ENCODE measurements around the gene TFCP2. TPM values are rescaled to one million over a fixed set of nuclear protein-coding genes. Genes with fewer than 3 reads are reported as not detected.

The TFCP2 gene
- total and polyA plus RNA-seq, 2 of the 13 experiments (the other 11 are each of a cell fraction or from before 2014, with no cell fraction given): 7.6 to 10.0 TPM

DNA sequence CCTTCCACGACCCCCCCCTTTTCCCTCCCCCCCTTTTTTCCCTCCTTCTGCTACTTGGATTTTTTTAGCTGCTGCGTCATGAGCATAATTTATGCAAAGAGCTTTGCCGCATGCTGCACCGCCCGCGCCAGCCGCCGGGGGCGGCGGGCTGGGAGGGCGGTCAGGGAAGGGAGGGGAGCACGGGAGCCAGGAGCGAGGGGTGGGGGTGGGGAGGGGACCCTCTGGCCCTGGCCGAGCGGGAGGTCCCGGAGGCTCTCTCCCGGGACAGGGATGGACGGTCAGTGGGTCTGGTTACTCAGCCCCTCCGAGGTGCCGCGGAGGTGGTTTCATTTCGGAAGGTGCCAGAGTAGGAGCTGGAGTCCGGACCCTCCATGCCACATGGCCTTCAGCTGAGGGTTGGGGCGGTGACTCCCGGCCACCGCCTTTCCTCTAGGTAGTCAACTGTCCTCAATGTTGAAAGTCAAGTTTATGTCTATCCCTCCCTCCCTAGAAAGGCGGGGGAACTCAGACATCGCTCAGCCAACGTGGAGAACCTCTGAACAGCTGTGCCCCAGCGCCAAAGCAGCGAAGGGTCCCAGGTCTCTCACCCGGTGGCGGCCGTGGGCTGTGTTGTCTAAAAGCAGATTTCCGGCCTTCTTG is 45.2 kb upstream of the TFCP2 start, which contains the start of gene POU6F1 (continued):
- TF ChIP-seq, protein P1, sequence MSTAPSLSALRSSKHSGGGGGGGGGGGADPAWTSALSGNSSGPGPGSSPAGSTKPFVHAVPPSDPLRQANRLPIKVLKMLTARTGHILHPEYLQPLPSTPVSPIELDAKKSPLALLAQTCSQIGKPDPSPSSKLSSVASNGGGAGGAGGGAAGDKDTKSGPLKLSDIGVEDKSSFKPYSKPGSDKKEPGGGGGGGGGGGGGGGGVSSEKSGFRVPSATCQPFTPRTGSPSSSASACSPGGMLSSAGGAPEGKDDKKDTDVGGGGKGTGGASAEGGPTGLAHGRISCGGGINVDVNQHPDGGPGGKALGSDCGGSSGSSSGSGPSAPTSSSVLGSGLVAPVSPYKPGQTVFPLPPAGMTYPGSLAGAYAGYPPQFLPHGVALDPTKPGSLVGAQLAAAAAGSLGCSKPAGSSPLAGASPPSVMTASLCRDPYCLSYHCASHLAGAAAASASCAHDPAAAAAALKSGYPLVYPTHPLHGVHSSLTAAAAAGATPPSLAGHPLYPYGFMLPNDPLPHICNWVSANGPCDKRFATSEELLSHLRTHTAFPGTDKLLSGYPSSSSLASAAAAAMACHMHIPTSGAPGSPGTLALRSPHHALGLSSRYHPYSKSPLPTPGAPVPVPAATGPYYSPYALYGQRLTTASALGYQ (CRISPR knock-in tag; IDR thresholded peaks at IDR 0.05): no peak
- TF ChIP-seq HOXA5 (CRISPR knock-in tag; IDR thresholded peaks at IDR 0.05) (0 out of 2 replicates have a peak, but pooled peaks have one; percentile 28), HNRNPH1 (optimal IDR thresholded peaks at IDR 0.05; ENCODE audit: low read depth, low read length) (no peak), ZNF510 (CRISPR knock-in tag; IDR thresholded peaks at IDR 0.05; ENCODE audit: low read depth) (no peak), FOXM1 (CRISPR knock-in tag; IDR thresholded peaks at IDR 0.05) (no peak), ZFX (CRISPR knock-in tag; IDR thresholded peaks at IDR 0.05; ENCODE audit: low read depth) (no peak; the same call in 1 of the 2 replicates), ZNF549 (CRISPR knock-in tag; IDR thresholded peaks at IDR 0.05) (no peak), ATF7 (IDR thresholded peaks at IDR 0.05) (no peak), ATF7 (CRISPR knock-in tag; IDR thresholded peaks at IDR 0.05) (no peak), PHF5A (CRISPR knock-in tag; IDR thresholded peaks at IDR 0.05; ENCODE audit: low read depth, unreplicated experiment) (no peak), SRSF9 (IDR thresholded peaks at IDR 0.05; ENCODE audit: borderline replicate concordance, insufficient read depth, low read depth, low read length, poor library complexity, severe bottlenecking) (no peak), ZNF431 (CRISPR knock-in tag; IDR thresholded peaks at IDR 0.05; ENCODE audit: borderline replicate concordance, low read depth) (no peak), ZMYM4 (CRISPR knock-in tag; IDR thresholded peaks at IDR 0.05) (no peak), TGIF2 (CRISPR knock-in tag; IDR thresholded peaks at IDR 0.05) (no peak), ZNF30 (CRISPR knock-in tag; IDR thresholded peaks at IDR 0.05) (no peak)
- TF ChIP-seq, protein P2, sequence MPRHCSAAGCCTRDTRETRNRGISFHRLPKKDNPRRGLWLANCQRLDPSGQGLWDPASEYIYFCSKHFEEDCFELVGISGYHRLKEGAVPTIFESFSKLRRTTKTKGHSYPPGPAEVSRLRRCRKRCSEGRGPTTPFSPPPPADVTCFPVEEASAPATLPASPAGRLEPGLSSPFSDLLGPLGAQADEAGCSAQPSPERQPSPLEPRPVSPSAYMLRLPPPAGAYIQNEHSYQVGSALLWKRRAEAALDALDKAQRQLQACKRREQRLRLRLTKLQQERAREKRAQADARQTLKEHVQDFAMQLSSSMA (CRISPR knock-in tag; IDR thresholded peaks at IDR 0.05): no peak
- TF ChIP-seq, protein P3, sequence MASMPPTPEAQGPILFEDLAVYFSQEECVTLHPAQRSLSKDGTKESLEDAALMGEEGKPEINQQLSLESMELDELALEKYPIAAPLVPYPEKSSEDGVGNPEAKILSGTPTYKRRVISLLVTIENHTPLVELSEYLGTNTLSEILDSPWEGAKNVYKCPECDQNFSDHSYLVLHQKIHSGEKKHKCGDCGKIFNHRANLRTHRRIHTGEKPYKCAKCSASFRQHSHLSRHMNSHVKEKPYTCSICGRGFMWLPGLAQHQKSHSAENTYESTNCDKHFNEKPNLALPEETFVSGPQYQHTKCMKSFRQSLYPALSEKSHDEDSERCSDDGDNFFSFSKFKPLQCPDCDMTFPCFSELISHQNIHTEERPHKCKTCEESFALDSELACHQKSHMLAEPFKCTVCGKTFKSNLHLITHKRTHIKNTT (CRISPR knock-in tag; IDR thresholded peaks at IDR 0.05): no peak
- TF ChIP-seq, protein P4, sequence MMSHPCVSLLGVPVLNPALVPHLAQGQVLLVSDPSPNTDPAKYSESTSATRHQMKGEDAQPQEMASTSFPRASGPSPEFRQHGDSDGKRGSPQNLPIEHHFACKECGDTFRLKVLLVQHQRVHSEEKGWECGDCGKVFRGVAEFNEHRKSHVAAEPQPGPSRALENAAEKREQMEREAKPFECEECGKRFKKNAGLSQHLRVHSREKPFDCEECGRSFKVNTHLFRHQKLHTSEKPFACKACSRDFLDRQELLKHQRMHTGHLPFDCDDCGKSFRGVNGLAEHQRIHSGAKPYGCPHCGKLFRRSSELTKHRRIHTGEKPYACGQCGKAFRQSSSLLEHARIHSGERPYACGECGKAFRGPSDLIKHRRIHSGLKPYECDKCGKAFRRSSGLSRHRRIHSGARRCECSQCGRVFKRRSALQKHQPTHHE (CRISPR knock-in tag; IDR thresholded peaks at IDR 0.05; ENCODE audit: borderline replicate concordance): no peak
- TF ChIP-seq, protein P5, sequence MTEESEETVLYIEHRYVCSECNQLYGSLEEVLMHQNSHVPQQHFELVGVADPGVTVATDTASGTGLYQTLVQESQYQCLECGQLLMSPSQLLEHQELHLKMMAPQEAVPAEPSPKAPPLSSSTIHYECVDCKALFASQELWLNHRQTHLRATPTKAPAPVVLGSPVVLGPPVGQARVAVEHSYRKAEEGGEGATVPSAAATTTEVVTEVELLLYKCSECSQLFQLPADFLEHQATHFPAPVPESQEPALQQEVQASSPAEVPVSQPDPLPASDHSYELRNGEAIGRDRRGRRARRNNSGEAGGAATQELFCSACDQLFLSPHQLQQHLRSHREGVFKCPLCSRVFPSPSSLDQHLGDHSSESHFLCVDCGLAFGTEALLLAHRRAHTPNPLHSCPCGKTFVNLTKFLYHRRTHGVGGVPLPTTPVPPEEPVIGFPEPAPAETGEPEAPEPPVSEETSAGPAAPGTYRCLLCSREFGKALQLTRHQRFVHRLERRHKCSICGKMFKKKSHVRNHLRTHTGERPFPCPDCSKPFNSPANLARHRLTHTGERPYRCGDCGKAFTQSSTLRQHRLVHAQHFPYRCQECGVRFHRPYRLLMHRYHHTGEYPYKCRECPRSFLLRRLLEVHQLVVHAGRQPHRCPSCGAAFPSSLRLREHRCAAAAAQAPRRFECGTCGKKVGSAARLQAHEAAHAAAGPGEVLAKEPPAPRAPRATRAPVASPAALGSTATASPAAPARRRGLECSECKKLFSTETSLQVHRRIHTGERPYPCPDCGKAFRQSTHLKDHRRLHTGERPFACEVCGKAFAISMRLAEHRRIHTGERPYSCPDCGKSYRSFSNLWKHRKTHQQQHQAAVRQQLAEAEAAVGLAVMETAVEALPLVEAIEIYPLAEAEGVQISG (CRISPR knock-in tag; IDR thresholded peaks at IDR 0.05): no peak
- TF ChIP-seq, protein P6, sequence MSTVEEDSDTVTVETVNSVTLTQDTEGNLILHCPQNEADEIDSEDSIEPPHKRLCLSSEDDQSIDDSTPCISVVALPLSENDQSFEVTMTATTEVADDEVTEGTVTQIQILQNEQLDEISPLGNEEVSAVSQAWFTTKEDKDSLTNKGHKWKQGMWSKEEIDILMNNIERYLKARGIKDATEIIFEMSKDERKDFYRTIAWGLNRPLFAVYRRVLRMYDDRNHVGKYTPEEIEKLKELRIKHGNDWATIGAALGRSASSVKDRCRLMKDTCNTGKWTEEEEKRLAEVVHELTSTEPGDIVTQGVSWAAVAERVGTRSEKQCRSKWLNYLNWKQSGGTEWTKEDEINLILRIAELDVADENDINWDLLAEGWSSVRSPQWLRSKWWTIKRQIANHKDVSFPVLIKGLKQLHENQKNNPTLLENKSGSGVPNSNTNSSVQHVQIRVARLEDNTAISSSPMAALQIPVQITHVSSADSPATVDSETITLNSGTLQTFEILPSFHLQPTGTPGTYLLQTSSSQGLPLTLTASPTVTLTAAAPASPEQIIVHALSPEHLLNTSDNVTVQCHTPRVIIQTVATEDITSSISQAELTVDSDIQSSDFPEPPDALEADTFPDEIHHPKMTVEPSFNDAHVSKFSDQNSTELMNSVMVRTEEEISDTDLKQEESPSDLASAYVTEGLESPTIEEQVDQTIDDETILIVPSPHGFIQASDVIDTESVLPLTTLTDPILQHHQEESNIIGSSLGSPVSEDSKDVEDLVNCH (CRISPR knock-in tag; IDR thresholded peaks at IDR 0.05): no peak

Measured in HepG2 (cell line).